GM12878 (cell line): ENCODE results near the gene DNMT3A. TPM values are rescaled to one million over a fixed set of nuclear protein-coding genes. Genes with fewer than 3 reads are reported as not detected.

Experiments
- BRCA1 ChIP-seq: IDR thresholded peaks from 2 replicates; pipeline ENCODE4 v1.6.1; 2011; ENCODE audit warnings: low read depth, low read length, improper control_type of control experiment
- CHD1 ChIP-seq: IDR thresholded peaks from 2 replicates; pipeline ENCODE4 v1.6.1; 2012; ENCODE audit warnings: low read depth, low read length, improper control_type of control experiment
- CUX1 ChIP-seq: IDR thresholded peaks from 2 replicates; pipeline ENCODE4 v1.6.1; 2012; ENCODE audit warnings: improper control_type of control experiment, low read depth, low read length; ENCODE audit not compliant: insufficient replicate concordance
- EED ChIP-seq: sonication (generic); IDR thresholded peaks from 2 replicates; pipeline ENCODE4 v1.6.1; 2016; ENCODE audit warnings: antibody characterized with exemption, low read depth
- FOXK2 ChIP-seq: fragments of 450-650 bp; IDR thresholded peaks from 2 replicates; pipeline ENCODE4 v1.6.1; 2017; ENCODE audit warnings: mild to moderate bottlenecking, moderate library complexity
- FOXM1 ChIP-seq: IDR thresholded peaks from 2 replicates; pipeline ENCODE4 v1.6.1; 2012; ENCODE audit warnings: low read depth, mild to moderate bottlenecking, inconsistent platforms, low read length, moderate library complexity
- JUNB ChIP-seq: IDR thresholded peaks from 2 replicates; pipeline ENCODE4 v1.6.1; 2016; ENCODE audit warnings: antibody characterized with exemption, mild to moderate bottlenecking
- MYB ChIP-seq: fragments of 150-350 bp; IDR thresholded peaks from 2 replicates; pipeline ENCODE4 v1.6.1; 2014; ENCODE audit warnings: mild to moderate bottlenecking, low read depth, low read length, borderline replicate concordance
- NKRF ChIP-seq: fragments of 450-650 bp; conservative IDR thresholded peaks from 2 replicates; pipeline ENCODE4 v1.6.1; 2017; ENCODE audit warnings: mild to moderate bottlenecking, moderate library complexity
- RB1 ChIP-seq: fragments of 450-650 bp; formaldehyde crosslinking; IDR thresholded peaks from 2 replicates; pipeline ENCODE4 v1.6.1; 2017; ENCODE audit warnings: mild to moderate bottlenecking, borderline replicate concordance
- SRF ChIP-seq, 2 experiments: IDR thresholded peaks; 2 replicates each; pipeline ENCODE4 v1.6.1; 2011; ENCODE audit warnings: low read depth in 2 of 2, low read length in 2 of 2, mild to moderate bottlenecking in 1 of 2, moderate library complexity in 1 of 2
- STAT3 ChIP-seq: IDR thresholded peaks from 2 replicates; pipeline ENCODE4 v1.6.1; 2011; ENCODE audit warnings: low read depth, low read length, improper control_type of control experiment
- ZBTB4 ChIP-seq: fragments of 450-650 bp; formaldehyde crosslinking; IDR thresholded peaks from 2 replicates; pipeline ENCODE4 v1.4.0; 2022; ENCODE audit warnings: mild to moderate bottlenecking, moderate library complexity
- polyA plus RNA-seq, 11 experiments: library from polyadenylated mRNA; depleted of rRNA in 4 of 11; unstranded in 6 of 11; stranded (reverse) in 5 of 11; fragments of >200 nt; fragmentation: Nextera tagmentation in 4 of 11; fragmentation: Illumina TruSeq in 1 of 11; extraction: Ambion mirVana in 4 of 11; extraction: Trizol in 1 of 11; gene quantifications; 1 replicate in 1 of 11; 2 replicates in 10 of 11; pipeline versions ENCODE4 v1.2.1 to v1.2.3, GENCODE V29; 2011 to 2016; ENCODE audit warnings: inconsistent platforms in 2 of 11, missing spikeins in 2 of 11, low read depth in 1 of 11
- total RNA-seq, 4 experiments: library from RNA; depleted of rRNA in 3 of 4; stranded (reverse); fragments of >200 nt in 3 of 4; fragmentation: Illumina TruSeq in 1 of 4; extraction: Trizol in 1 of 4; gene quantifications; 2 replicates each; pipeline versions ENCODE4 v1.2.1 to v1.2.3, GENCODE V29; 2013 to 2021
- TF ChIP-seq, protein P1 (sequence below): fragments of 150-350 bp; IDR thresholded peaks from 2 replicates; pipeline ENCODE4 v1.6.1; 2016; ENCODE audit warnings: low read depth, low read length

Gene DNMT3A
- total and polyA plus RNA-seq, 10 of the 15 experiments (the other 5 are each of a cell fraction or from before 2014, with no cell fraction given) = 7.4 to 51.6 (median 17.4) TPM

- TF ChIP-seq FOXM1 = peak; percentile 83
- no peak for TF ChIP-seq MYB
- TF ChIP-seq, protein P1, sequence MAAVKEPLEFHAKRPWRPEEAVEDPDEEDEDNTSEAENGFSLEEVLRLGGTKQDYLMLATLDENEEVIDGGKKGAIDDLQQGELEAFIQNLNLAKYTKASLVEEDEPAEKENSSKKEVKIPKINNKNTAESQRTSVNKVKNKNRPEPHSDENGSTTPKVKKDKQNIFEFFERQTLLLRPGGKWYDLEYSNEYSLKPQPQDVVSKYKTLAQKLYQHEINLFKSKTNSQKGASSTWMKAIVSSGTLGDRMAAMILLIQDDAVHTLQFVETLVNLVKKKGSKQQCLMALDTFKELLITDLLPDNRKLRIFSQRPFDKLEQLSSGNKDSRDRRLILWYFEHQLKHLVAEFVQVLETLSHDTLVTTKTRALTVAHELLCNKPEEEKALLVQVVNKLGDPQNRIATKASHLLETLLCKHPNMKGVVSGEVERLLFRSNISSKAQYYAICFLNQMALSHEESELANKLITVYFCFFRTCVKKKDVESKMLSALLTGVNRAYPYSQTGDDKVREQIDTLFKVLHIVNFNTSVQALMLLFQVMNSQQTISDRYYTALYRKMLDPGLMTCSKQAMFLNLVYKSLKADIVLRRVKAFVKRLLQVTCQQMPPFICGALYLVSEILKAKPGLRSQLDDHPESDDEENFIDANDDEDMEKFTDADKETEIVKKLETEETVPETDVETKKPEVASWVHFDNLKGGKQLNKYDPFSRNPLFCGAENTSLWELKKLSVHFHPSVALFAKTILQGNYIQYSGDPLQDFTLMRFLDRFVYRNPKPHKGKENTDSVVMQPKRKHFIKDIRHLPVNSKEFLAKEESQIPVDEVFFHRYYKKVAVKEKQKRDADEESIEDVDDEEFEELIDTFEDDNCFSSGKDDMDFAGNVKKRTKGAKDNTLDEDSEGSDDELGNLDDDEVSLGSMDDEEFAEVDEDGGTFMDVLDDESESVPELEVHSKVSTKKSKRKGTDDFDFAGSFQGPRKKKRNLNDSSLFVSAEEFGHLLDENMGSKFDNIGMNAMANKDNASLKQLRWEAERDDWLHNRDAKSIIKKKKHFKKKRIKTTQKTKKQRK = no peak
- peak; percentile 47 for TF ChIP-seq NKRF
- peak; percentile 84; the same call in 1 of the 2 replicates for TF ChIP-seq RB1
- no peak for TF ChIP-seq FOXK2
- peak in 1 of 2 experiments; percentile 36; a peak in 1 of 4 replicates for TF ChIP-seq SRF (IDR thresholded peaks at IDR 0.05; ENCODE audit: low read depth in 2 of 2, low read length in 2 of 2)
- TF ChIP-seq CHD1 = 0 out of 2 replicates have a peak, but pooled peaks have one; percentile 26
- TF ChIP-seq CUX1 = no peak
- TF ChIP-seq JUNB = no peak
- TF ChIP-seq ZBTB4 (CRISPR knock-in tag) = no peak
- no peak for TF ChIP-seq STAT3
- no peak for TF ChIP-seq BRCA1
- TF ChIP-seq EED = peak; percentile 74; the same call in 1 of the 2 replicates
Measured at GRCh38 chr2:25376750-25377621, 35.3 kb upstream of the DNMT3A start (continued).
